H9 (cell line): Measurements from ENCODE around the gene ZMYM2. TPM values are rescaled to one million over a fixed set of nuclear protein-coding genes. Genes with fewer than 3 reads are reported as not detected.

ENCODE experiments used
- DNase-seq: peaks from one replicate; pipeline ENCODE4 v3.0.0-alpha.2; 2017
- H2AFZ ChIP-seq: one replicate; pipeline ENCODE4 v1.6.1; 2013; ENCODE audit warnings: mild to moderate bottlenecking, low read length, control low read depth, moderate library complexity
- H2AK5ac ChIP-seq: 2 replicates; pipeline ENCODE4 v1.6.1; 2013; ENCODE audit warnings: low read length, control low read depth, mixed read lengths; ENCODE audit not compliant: insufficient read length
- H2BK120ac ChIP-seq: one replicate; pipeline ENCODE4 v1.6.1; 2013; ENCODE audit warnings: low read depth, mild to moderate bottlenecking, low read length, control low read depth, inconsistent platforms; ENCODE audit not compliant: poor library complexity, severe bottlenecking
- H2BK12ac ChIP-seq: 2 replicates; pipeline ENCODE4 v1.6.1; 2013; ENCODE audit warnings: low read length, control low read depth, mixed read lengths, low read depth; ENCODE audit not compliant: insufficient read length
- H2BK15ac ChIP-seq: 2 replicates; pipeline ENCODE4 v1.6.1; 2013; ENCODE audit warnings: low read depth, low read length, control low read depth
- H2BK20ac ChIP-seq: one replicate; pipeline ENCODE4 v1.6.1; 2013; ENCODE audit warnings: low read depth, mild to moderate bottlenecking, low read length, control low read depth, inconsistent platforms; ENCODE audit not compliant: poor library complexity, severe bottlenecking
- H2BK5ac ChIP-seq: 2 replicates; pipeline ENCODE4 v1.6.1; 2013; ENCODE audit warnings: low read length, control low read depth, mixed read lengths; ENCODE audit not compliant: insufficient read length
- H3K14ac ChIP-seq: 2 replicates; pipeline ENCODE4 v1.6.1; 2013; ENCODE audit warnings: low read length, control low read depth; ENCODE audit not compliant: insufficient read depth
- H3K18ac ChIP-seq: 2 replicates; pipeline ENCODE4 v1.6.1; 2013; ENCODE audit warnings: low read depth, mild to moderate bottlenecking, mixed read lengths, low read length, control low read depth; ENCODE audit not compliant: insufficient read length
- H3K23ac ChIP-seq: 2 replicates; pipeline ENCODE4 v1.6.1; 2013; ENCODE audit warnings: low read length, control low read depth, mixed read lengths, low read depth; ENCODE audit not compliant: insufficient read length
- H3K23me2 ChIP-seq: 2 replicates; pipeline ENCODE4 v1.6.1; 2013; ENCODE audit warnings: low read depth, mild to moderate bottlenecking, mixed read lengths, low read length, control low read depth; ENCODE audit not compliant: insufficient read length, poor library complexity, severe bottlenecking
- H3K27ac ChIP-seq: 2 replicates; pipeline ENCODE4 v1.5.1; 2013; ENCODE audit warnings: low read length, control low read depth, mixed read lengths, low read depth; ENCODE audit not compliant: insufficient read length
- H3K27me3 ChIP-seq: 2 replicates; pipeline ENCODE4 v1.6.1; 2013; ENCODE audit warnings: low read length, control low read depth, inconsistent platforms; ENCODE audit not compliant: insufficient read depth
- H3K4ac ChIP-seq: 2 replicates; pipeline ENCODE4 v1.6.1; 2013; ENCODE audit warnings: low read depth, mild to moderate bottlenecking, control low read depth, inconsistent platforms, low read length, moderate library complexity
- H3K4me1 ChIP-seq: 2 replicates; pipeline ENCODE4 v1.6.1; 2013; ENCODE audit warnings: low read length, control low read depth, inconsistent platforms; ENCODE audit not compliant: insufficient read depth
- H3K4me2 ChIP-seq: 2 replicates; pipeline ENCODE4 v1.6.1; 2013; ENCODE audit warnings: low read length, control low read depth, mixed read lengths; ENCODE audit not compliant: insufficient read length, insufficient read depth
- H3K56ac ChIP-seq: 2 replicates; pipeline ENCODE4 v1.6.1; 2013; ENCODE audit warnings: low read depth, mild to moderate bottlenecking, mixed read lengths, low read length, control low read depth; ENCODE audit not compliant: insufficient read length
- H3K79me1 ChIP-seq: 2 replicates; pipeline ENCODE4 v1.6.1; 2013; ENCODE audit warnings: low read depth, mild to moderate bottlenecking, moderate library complexity, low read length, control low read depth, inconsistent platforms; ENCODE audit not compliant: insufficient read depth, poor library complexity, severe bottlenecking
- H3K79me2 ChIP-seq: 2 replicates; pipeline ENCODE4 v1.6.1; 2013; ENCODE audit warnings: low read length, control low read depth, inconsistent platforms; ENCODE audit not compliant: insufficient read depth
- H3K9ac ChIP-seq: 2 replicates; pipeline ENCODE4 v1.6.1; 2013; ENCODE audit warnings: low read length, control low read depth, mixed read lengths; ENCODE audit not compliant: insufficient read length; ENCODE audit errors: extremely low read depth
- H3K9me3 ChIP-seq: one replicate; pipeline ENCODE4 v1.6.1; 2013; ENCODE audit warnings: low read depth, low read length, inconsistent platforms; ENCODE audit not compliant: control insufficient read depth
- H3T11ph ChIP-seq: one replicate; pipeline ENCODE4 v1.6.1; 2013; ENCODE audit warnings: mild to moderate bottlenecking, low read length, control low read depth, inconsistent platforms
- H4K20me1 ChIP-seq: one replicate; pipeline ENCODE4 v1.6.1; 2013; ENCODE audit not compliant: control insufficient read depth, insufficient read length, insufficient read depth
- H4K5ac ChIP-seq: 2 replicates; pipeline ENCODE4 v1.6.1; 2013; ENCODE audit warnings: low read depth, mild to moderate bottlenecking, mixed read lengths, low read length, control low read depth; ENCODE audit not compliant: insufficient read length
- H4K8ac ChIP-seq: replicated peaks from 2 replicates; pipeline ENCODE4 v1.6.1; 2013; ENCODE audit warnings: low read length, control low read depth, mixed read lengths, low read depth; ENCODE audit not compliant: insufficient read length
- H4K91ac ChIP-seq: 2 replicates; pipeline ENCODE4 v1.6.1; 2013; ENCODE audit warnings: low read depth, mild to moderate bottlenecking, moderate library complexity, mixed read lengths, low read length, control low read depth; ENCODE audit not compliant: insufficient read length
- H3K27ac Mint-ChIP-seq, 3 experiments: 2 replicates in 2 of 3; 3 replicates in 1 of 3; pipeline ENCODE4 v1.8.0; 2020 to 2021; ENCODE audit warnings: mixed read lengths in 3 of 3, mild to moderate bottlenecking in 1 of 3, moderate library complexity in 1 of 3
- H3K27me3 Mint-ChIP-seq: 2 replicates; pipeline ENCODE4 v1.8.0; 2021; ENCODE audit warnings: low read depth, mild to moderate bottlenecking, moderate library complexity, mixed read lengths
- H3K36me3 Mint-ChIP-seq, 3 experiments: 2 replicates in 2 of 3; 3 replicates in 1 of 3; pipeline ENCODE4 v1.8.0; 2020 to 2021; ENCODE audit warnings: low read depth in 3 of 3, mixed read lengths in 3 of 3; ENCODE audit not compliant: insufficient read depth in 1 of 3
- H3K4me1 Mint-ChIP-seq, 2 experiments: 2 replicates each; pipeline ENCODE4 v1.8.0; 2020; ENCODE audit warnings: mixed read lengths in 2 of 2
- H3K4me3 Mint-ChIP-seq, 2 experiments: 2 replicates in 1 of 2; 3 replicates in 1 of 2; pipeline ENCODE4 v1.8.0; 2020 to 2021; ENCODE audit warnings: mild to moderate bottlenecking in 2 of 2, mixed read lengths in 2 of 2, moderate library complexity in 1 of 2
- H3K9me3 Mint-ChIP-seq, 2 experiments: 2 replicates in 1 of 2; 3 replicates in 1 of 2; pipeline ENCODE4 v1.8.0; 2020; ENCODE audit warnings: mild to moderate bottlenecking in 2 of 2, mixed read lengths in 2 of 2, moderate library complexity in 1 of 2
- CTCF ChIP-seq: fragments of 200-600 bp; sonication (generic); conservative IDR thresholded peaks from 3 replicates; pipeline ENCODE4 v1.8.0; 2021; ENCODE audit warnings: antibody characterized with exemption, mild to moderate bottlenecking
- WGBS: extraction: QIAGEN DNeasy Blood & Tissue Kit; methylation state at CpG from one replicate; pipeline ENCODE4 v1.1.7; 2013; ENCODE audit warnings: missing lambda C conversion rate, low lambda C conversion rate, mixed read lengths; ENCODE audit not compliant: insufficient read length; ENCODE audit errors: extremely low coverage; 5-methylcytosine and 5-hydroxymethylcytosine counted together
- total RNA-seq: library from RNA; stranded (reverse); gene quantifications from 2 replicates; pipeline ENCODE4 v1.2.1, GENCODE V29; 2021

ZMYM2 gene
- total RNA-seq, 1 experiment from 2014 or later, result 173 TPM

GRCh38 chr13:20045950-20046548 is 87.5 kb downstream of the ZMYM2 start:
- H4K5ac ChIP-seq, result no peak overlapping the region
- no peak overlapping the region for H2BK120ac ChIP-seq
- no peaks in the 10 kb centered on the region for H3K79me1 ChIP-seq
- H3K4me2 ChIP-seq, result no peak overlapping the region
- Mint-ChIP-seq H3K4me1 (peaks cover 25% of the 10 kb centered on the region in 2 experiments), H3K4me3 (no peak overlapping the region), H3K27me3 (no peaks in the 10 kb centered on the region; the same call in 1 of the 2 replicates), H3K27ac (no peak overlapping the region), H3K9me3 (no peaks in the 10 kb centered on the region), H3K36me3 (peaks cover 24 to 58% (median 46%) of the 10 kb centered on the region in 3 experiments; a peak in 6 of 7 replicates)
- no peak overlapping the region for H3K14ac ChIP-seq
- no peak overlapping the region for H2AFZ ChIP-seq
- H3T11ph ChIP-seq, result no peak overlapping the region
- no peak for TF ChIP-seq CTCF
- H4K8ac ChIP-seq, result no peak overlapping the region
- H2AK5ac ChIP-seq, result no peak overlapping the region
- no peak for DNase-seq
- WGBS, result no CpG with 5 or more reads among the region's 2 CpGs
- H3K79me2 ChIP-seq, result no peaks in the 10 kb centered on the region
- no peak overlapping the region for H2BK20ac ChIP-seq
- H3K18ac ChIP-seq, result no peak overlapping the region
- H3K23me2 ChIP-seq, result no peaks in the 10 kb centered on the region
- no peak overlapping the region for H2BK5ac ChIP-seq
- no peak overlapping the region for H3K23ac ChIP-seq
- no peak overlapping the region for H3K4ac ChIP-seq
- H3K56ac ChIP-seq, result no peak overlapping the region
- no peaks in the 10 kb centered on the region for H3K4me1 ChIP-seq
- H3K9me3 ChIP-seq, result no peaks in the 10 kb centered on the region
- no peaks in the 10 kb centered on the region for H4K20me1 ChIP-seq
- H2BK15ac ChIP-seq, result no peak overlapping the region
- H4K91ac ChIP-seq, result no peak overlapping the region
- no peak overlapping the region for H3K9ac ChIP-seq
- H2BK12ac ChIP-seq, result no peak overlapping the region
- no peak overlapping the region for H3K27ac ChIP-seq
- no peaks in the 10 kb centered on the region for H3K27me3 ChIP-seq
